GM12891 (cell line): ENCODE data around the gene PSMD8.

Experiments used
- POLR2A ChIP-seq: IDR thresholded peaks from 2 replicates; pipeline ENCODE4 v1.6.1; 2011; ENCODE audit warnings: low read depth, low read length, control low read depth
- POLR2AphosphoS5 ChIP-seq: IDR thresholded peaks from 2 replicates; pipeline ENCODE4 v1.6.1; 2011; ENCODE audit warnings: low read depth, low read length, control low read depth

DNA sequence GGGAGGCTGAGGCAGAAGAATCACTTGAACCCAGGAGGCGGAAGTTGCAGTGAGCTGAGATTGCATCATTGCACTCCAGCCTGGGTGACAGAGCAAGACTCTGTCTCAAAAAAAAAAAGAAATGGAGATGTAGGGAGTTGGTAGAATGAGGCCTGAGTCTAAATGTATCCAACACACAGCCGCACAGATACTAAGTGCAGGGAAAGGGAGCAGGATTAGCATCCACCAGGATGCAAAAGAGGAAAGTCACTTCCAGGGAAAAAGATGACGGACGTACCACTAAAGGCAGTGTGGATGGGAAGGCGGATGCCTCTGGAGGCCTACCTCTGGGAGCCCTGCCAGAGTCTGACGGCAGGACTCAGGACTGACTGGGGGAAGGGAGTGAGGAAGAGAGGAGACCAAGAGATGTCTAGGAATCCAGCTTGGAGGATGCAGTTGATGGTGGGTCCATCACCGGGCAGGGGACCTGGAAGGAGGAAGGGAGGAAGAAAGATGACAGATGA lies 35.3 kb downstream of the PSMD8 start:
- TF ChIP-seq POLR2A: no peak
- no peak for TF ChIP-seq POLR2AphosphoS5
